Liver (tissue), 9 donors: ENCODE measurements around the gene LRRC15. TPM values are rescaled to one million over a fixed set of nuclear protein-coding genes. Genes with fewer than 3 reads are reported as not detected.

Experiments used
- DNase-seq: peaks from one replicate; pipeline ENCODE4 v3.0.0-alpha.2; 2017; ENCODE audit warnings: low spot score
- H3K27ac ChIP-seq, 2 donors: one replicate each; pipeline ENCODE4 v1.7.0; 2013; ENCODE audit warnings: inconsistent platforms in 2 of 2, low read length in 2 of 2, control low read depth in 1 of 2, low read depth in 1 of 2, mild to moderate bottlenecking in 1 of 2
- H3K27me3 ChIP-seq, 4 donors: one replicate each; pipeline versions ENCODE4 v1.6.1 to v1.7.0; 2013; ENCODE audit warnings: low read length in 3 of 4, inconsistent platforms in 1 of 4, mild to moderate bottlenecking in 1 of 4, moderate library complexity in 1 of 4; ENCODE audit not compliant: control insufficient read depth in 4 of 4, insufficient read depth in 4 of 4
- H3K36me3 ChIP-seq, 4 donors: one replicate each; pipeline versions ENCODE4 v1.6.1 to v1.7.0; 2013; ENCODE audit warnings: low read length in 3 of 4, mild to moderate bottlenecking in 3 of 4, low read depth in 1 of 4, moderate library complexity in 1 of 4; ENCODE audit not compliant: control insufficient read depth in 4 of 4, insufficient read depth in 3 of 4
- H3K4me1 ChIP-seq, 4 donors: one replicate each; pipeline versions ENCODE4 v1.6.1 to v1.7.0; 2013; ENCODE audit warnings: low read length in 3 of 4, mild to moderate bottlenecking in 3 of 4, moderate library complexity in 1 of 4; ENCODE audit not compliant: control insufficient read depth in 4 of 4, insufficient read depth in 4 of 4
- H3K4me3 ChIP-seq, 3 donors: one replicate each; pipeline versions ENCODE4 v1.6.1 to v1.7.0; 2013; ENCODE audit warnings: low read length in 3 of 3, control low read depth in 1 of 3, low read depth in 1 of 3, mild to moderate bottlenecking in 1 of 3
- H3K9ac ChIP-seq, 2 donors: one replicate each; pipeline ENCODE4 v1.7.0; 2013; ENCODE audit warnings: low read length in 2 of 2, mild to moderate bottlenecking in 2 of 2, moderate library complexity in 2 of 2, control low read depth in 1 of 2, low read depth in 1 of 2
- H3K9me3 ChIP-seq, 4 donors: one replicate each; pipeline versions ENCODE4 v1.6.1 to v1.7.0; 2013; ENCODE audit warnings: low read length in 3 of 4; ENCODE audit not compliant: control insufficient read depth in 4 of 4
- CTCF ChIP-seq: fragments of 150-350 bp; IDR thresholded peaks from 2 replicates; pipeline ENCODE4 v1.5.1; 2017; ENCODE audit warnings: improper control_type of control experiment, low read depth, low read length; ENCODE audit not compliant: missing input control
- EGR1 ChIP-seq, 2 donors: IDR thresholded peaks; 2 replicates each; pipeline ENCODE4 v1.6.1; 2016 to 2018; ENCODE audit warnings: antibody characterized with exemption in 2 of 2, low read depth in 2 of 2
- FOXA1 ChIP-seq: IDR thresholded peaks from 2 replicates; pipeline ENCODE4 v1.6.1; 2016; ENCODE audit warnings: antibody characterized with exemption
- GABPA ChIP-seq, 2 donors: IDR thresholded peaks in 1 of 2; conservative IDR thresholded peaks in 1 of 2; 2 replicates each; pipeline ENCODE4 v1.6.1; 2016; ENCODE audit warnings: antibody characterized with exemption in 2 of 2, mild to moderate bottlenecking in 1 of 2, moderate library complexity in 1 of 2
- HNF4A ChIP-seq, 2 donors: conservative IDR thresholded peaks; 2 replicates each; pipeline ENCODE4 v1.6.1; 2016; ENCODE audit warnings: antibody characterized with exemption in 2 of 2, mild to moderate bottlenecking in 2 of 2
- HNF4G ChIP-seq: IDR thresholded peaks from 2 replicates; pipeline ENCODE4 v1.6.1; 2016; ENCODE audit warnings: antibody characterized with exemption
- JUND ChIP-seq, 2 donors: IDR thresholded peaks; 2 replicates each; pipeline ENCODE4 v1.6.1; 2016; ENCODE audit warnings: antibody characterized with exemption in 2 of 2
- MAX ChIP-seq: IDR thresholded peaks from 2 replicates; pipeline ENCODE4 v1.6.1; 2016; ENCODE audit warnings: antibody characterized with exemption
- NR2F2 ChIP-seq: IDR thresholded peaks from 2 replicates; pipeline ENCODE4 v1.6.1; 2016; ENCODE audit warnings: antibody characterized with exemption
- RAD21 ChIP-seq, 2 donors: IDR thresholded peaks; 2 replicates each; pipeline ENCODE4 v1.6.1; 2016; ENCODE audit warnings: antibody characterized with exemption in 2 of 2, mild to moderate bottlenecking in 2 of 2
- REST ChIP-seq: IDR thresholded peaks from 2 replicates; pipeline ENCODE4 v1.6.1; 2016; ENCODE audit warnings: antibody characterized with exemption, mild to moderate bottlenecking
- RXRA ChIP-seq, 2 donors: IDR thresholded peaks; 2 replicates each; pipeline ENCODE4 v1.6.1; 2017 to 2018; ENCODE audit warnings: antibody characterized with exemption in 2 of 2, mild to moderate bottlenecking in 1 of 2
- SP1 ChIP-seq: IDR thresholded peaks from 2 replicates; pipeline ENCODE4 v1.6.1; 2018; ENCODE audit warnings: antibody characterized with exemption, mild to moderate bottlenecking
- TAF1 ChIP-seq: conservative IDR thresholded peaks from 2 replicates; pipeline ENCODE4 v1.6.1; 2016; ENCODE audit warnings: antibody characterized with exemption, mild to moderate bottlenecking
- YY1 ChIP-seq: IDR thresholded peaks from 2 replicates; pipeline ENCODE4 v1.6.1; 2016; ENCODE audit warnings: antibody characterized with exemption, mild to moderate bottlenecking
- ZBTB33 ChIP-seq: IDR thresholded peaks from 2 replicates; pipeline ENCODE4 v1.6.1; 2016; ENCODE audit warnings: antibody characterized with exemption
- WGBS: extraction: QIAGEN DNeasy Blood & Tissue Kit; methylation state at CpG from one replicate; pipeline ENCODE4 v1.1.7; 2013; 5-methylcytosine and 5-hydroxymethylcytosine counted together
- polyA plus RNA-seq, 2 donors: library from polyadenylated mRNA; stranded (reverse) in 1 of 2; unstranded in 1 of 2; fragments of 200-250 nt in 1 of 2; fragments of >200 nt in 1 of 2; fragmentation: Nextera tagmentation in 1 of 2; extraction: Ambion mirVana in 1 of 2; gene quantifications; one replicate each; pipeline versions ENCODE4 v1.2.1 to v1.2.3, GENCODE V29; 2013 to 2015
- total RNA-seq, 2 donors: library from RNA; depleted of rRNA; stranded (reverse); fragments of >200 nt; gene quantifications; one replicate each; pipeline ENCODE4 v1.2.3, GENCODE V29; 2014
- donor health status: healthy.
- donor health status: healthy.
- donor health status: healthy.
- donor health status: healthy.
- donor health status: healthy.

LRRC15 gene
- total and polyA plus RNA-seq, 4 donors: 0.03 to 0.08 (median 0.05) TPM; not detected in 1

GRCh38 chr3:194384569-194385001 is 15.0 kb upstream of the LRRC15 start:
- Histone ChIP-seq H3K9ac (no peak overlapping the region), H3K27me3 (no peaks in the 10 kb centered on the region), H3K36me3 (no peaks in the 10 kb centered on the region), H3K9me3 (no peaks in the 10 kb centered on the region), H3K4me3 (no peak overlapping the region), H3K27ac (no peak overlapping the region), H3K4me1 (no peaks in the 10 kb centered on the region)
- 86% methylated on average over 12 of the region's 12 CpGs for WGBS
- DNase-seq: no peak
- no peak for TF ChIP-seq EGR1 (IDR thresholded peaks at IDR 0.05; ENCODE audit: low read depth in 2 of 2)

GRCh38 chr3:194384156-194384555 is 14.6 kb upstream of the LRRC15 start:
- no peaks in the 10 kb centered on the region for H3K4me1 ChIP-seq
- no peaks in the 10 kb centered on the region for H3K36me3 ChIP-seq
- DNase-seq: no peak
- H3K27me3 ChIP-seq: no peaks in the 10 kb centered on the region
- no peak overlapping the region for H3K9ac ChIP-seq
- 90% methylated on average over 6 of the region's 6 CpGs for WGBS
- H3K4me3 ChIP-seq: no peak overlapping the region
- H3K27ac ChIP-seq: no peak overlapping the region
- H3K9me3 ChIP-seq: no peaks in the 10 kb centered on the region
- TF ChIP-seq TAF1 (no peak), HNF4A (conservative IDR thresholded peaks at IDR 0.05) (no peak)

- Histone ChIP-seq H3K4me1 (no peaks in the 10 kb centered on the region), H3K36me3 (no peaks in the 10 kb centered on the region), H3K9me3 (no peaks in the 10 kb centered on the region), H3K9ac (no peak overlapping the region), H3K27me3 (no peaks in the 10 kb centered on the region), H3K4me3 (no peak overlapping the region), H3K27ac (no peak overlapping the region)
- no peak for DNase-seq
- no peak for TF ChIP-seq HNF4G
- no peak for TF ChIP-seq EGR1 (IDR thresholded peaks at IDR 0.05; ENCODE audit: low read depth in 2 of 2)
- no peak for TF ChIP-seq CTCF
- TF ChIP-seq HNF4A (conservative IDR thresholded peaks at IDR 0.05): no peak
- TF ChIP-seq RAD21 (IDR thresholded peaks at IDR 0.05): no peak
- no peak for TF ChIP-seq REST
- TF ChIP-seq MAX: no peak
- no peak for TF ChIP-seq RXRA (IDR thresholded peaks at IDR 0.05)
- TF ChIP-seq TAF1: no peak
- TF ChIP-seq NR2F2: no peak
- no peak for TF ChIP-seq JUND (IDR thresholded peaks at IDR 0.05)
- TF ChIP-seq GABPA (IDR thresholded peaks at IDR 0.05 in 1 of 2, conservative IDR thresholded peaks at IDR 0.05 in 1 of 2): no peak
- TF ChIP-seq FOXA1: no peak
- no peak for TF ChIP-seq SP1
- no peak for TF ChIP-seq YY1
- no peak for TF ChIP-seq ZBTB33
- WGBS: 90% methylated on average over 14 of the region's 14 CpGs
Observed at GRCh38 chr3:194383276-194383940, 13.9 kb upstream of the LRRC15 start.
